GM19043 (cell line): Measurements from ENCODE around the gene NRG3.
"Not testable (repeated sequence)": the region's sequence is repeated elsewhere in the genome, so short reads cannot be mapped to it uniquely, and the experiment has no call there.

Source experiments
- ATAC-seq: cut with Tn5 transposase; IDR thresholded peaks from one replicate; pipeline ENCODE4 v1.9.1; 2021; ENCODE audit warnings: low read depth; ENCODE audit not compliant: unreplicated experiment

The NRG3 gene

GRCh38 chr10:81953420-81953819, 78.4 kb downstream of the NRG3 start:
- ATAC-seq: no peak

GRCh38 chr10:81957976-81958375, 83.0 kb downstream of the NRG3 start:
- ATAC-seq: no peak

- ATAC-seq: no peak
These were observed 84.0 kb downstream of the NRG3 start for GRCh38 chr10:81959016-81959415.

- ATAC-seq: no peak
These were observed 86.6 kb downstream of the NRG3 start for GRCh38 chr10:81961451-81962184.

- ATAC-seq: no peak
These were observed 88.6 kb downstream of the NRG3 start for GRCh38 chr10:81963606-81964005.

- no peak for ATAC-seq
These were observed 92.7 kb downstream of the NRG3 start for GRCh38 chr10:81967716-81968115.

- no peak for ATAC-seq
These were observed 94.1 kb downstream of the NRG3 start for GRCh38 chr10:81969136-81969535.

GRCh38 chr10:81978238-81978637, 103.2 kb downstream of the NRG3 start:
- no peak for ATAC-seq

- ATAC-seq: no peak
These were observed 106.7 kb downstream of the NRG3 start for GRCh38 chr10:81981724-81982123.

- ATAC-seq: no peak
These were observed 109.4 kb downstream of the NRG3 start for GRCh38 chr10:81984428-81984827.

GRCh38 chr10:81995254-81995653, 120.3 kb downstream of the NRG3 start:
- no peak for ATAC-seq

- ATAC-seq: no peak
These were observed 121.9 kb downstream of the NRG3 start for GRCh38 chr10:81996927-81997326.

GRCh38 chr10:82020999-82021398, 146.0 kb downstream of the NRG3 start:
- no peak for ATAC-seq

- ATAC-seq: no peak
These were observed 152.7 kb downstream of the NRG3 start for GRCh38 chr10:82027711-82028110.

- ATAC-seq: no peak
These were observed 162.1 kb downstream of the NRG3 start for GRCh38 chr10:82037076-82037475.

- ATAC-seq: no peak
These were observed 163.6 kb downstream of the NRG3 start for GRCh38 chr10:82038587-82038986.

GRCh38 chr10:82040336-82040735, 165.3 kb downstream of the NRG3 start:
- ATAC-seq: no peak

GRCh38 chr10:82041018-82041417, 166.0 kb downstream of the NRG3 start:
- ATAC-seq: no peak

GRCh38 chr10:82056391-82056790, 181.4 kb downstream of the NRG3 start:
- ATAC-seq: no peak

- not testable (repeated sequence) for ATAC-seq
These were observed 192.2 kb downstream of the NRG3 start for GRCh38 chr10:82067192-82067591.

- ATAC-seq: no peak
These were observed 193.5 kb downstream of the NRG3 start for GRCh38 chr10:82068501-82068900.

- ATAC-seq: no peak
These were observed 196.2 kb downstream of the NRG3 start for GRCh38 chr10:82071231-82071630.

- ATAC-seq: no peak
These were observed 197.1 kb downstream of the NRG3 start for GRCh38 chr10:82072124-82072523.
